GM23248 (cell line): ENCODE measurements around the gene LRP1. TPM values are rescaled to one million over a fixed set of nuclear protein-coding genes. Genes with fewer than 3 reads are reported as not detected.

Source experiments
- DNase-seq: peaks from one replicate; pipeline ENCODE4 v3.0.0-alpha.2; 2015
- H2AFZ ChIP-seq: fragments of 200-600 bp; sonication (generic); 2 replicates; pipeline ENCODE4 v1.6.1; 2016; ENCODE audit warnings: antibody characterized with exemption
- H3F3A ChIP-seq: fragments of 200-600 bp; sonication (generic); 2 replicates; pipeline ENCODE4 v1.6.1; 2016; ENCODE audit warnings: mild to moderate bottlenecking, antibody characterized with exemption, mixed run types; ENCODE audit not compliant: insufficient read depth
- H3K27ac ChIP-seq: fragments of 200-600 bp; sonication (generic); 2 replicates; pipeline ENCODE4 v1.5.1; 2016; ENCODE audit warnings: mild to moderate bottlenecking
- H3K27me3 ChIP-seq: fragments of 200-600 bp; sonication (generic); replicated peaks from 2 replicates; pipeline ENCODE4 v1.6.1; 2016; ENCODE audit warnings: mild to moderate bottlenecking; ENCODE audit not compliant: insufficient read depth
- H3K36me3 ChIP-seq: fragments of 200-600 bp; sonication (generic); 2 replicates; pipeline ENCODE4 v1.6.1; 2016; ENCODE audit warnings: low read depth, mild to moderate bottlenecking
- H3K4me1 ChIP-seq: fragments of 200-600 bp; sonication (generic); 2 replicates; pipeline ENCODE4 v1.6.1; 2016; ENCODE audit warnings: mild to moderate bottlenecking; ENCODE audit not compliant: insufficient read depth
- H3K4me2 ChIP-seq: fragments of 200-600 bp; sonication (generic); one replicate; pipeline ENCODE4 v1.6.1; 2016; ENCODE audit warnings: mild to moderate bottlenecking; ENCODE audit not compliant: unreplicated experiment
- H3K4me3 ChIP-seq: fragments of 200-600 bp; sonication (generic); 2 replicates; pipeline ENCODE4 v1.5.1; 2016; ENCODE audit warnings: mild to moderate bottlenecking
- H3K79me2 ChIP-seq: fragments of 200-600 bp; sonication (generic); 2 replicates; pipeline ENCODE4 v1.6.1; 2016; ENCODE audit warnings: mild to moderate bottlenecking; ENCODE audit not compliant: insufficient read depth
- H3K9ac ChIP-seq: fragments of 200-600 bp; sonication (generic); 2 replicates; pipeline ENCODE4 v1.6.1; 2016; ENCODE audit warnings: mild to moderate bottlenecking
- H3K9me2 ChIP-seq: fragments of 200-600 bp; sonication (generic); 2 replicates; pipeline ENCODE4 v1.6.1; 2016; ENCODE audit warnings: mixed run types, mild to moderate bottlenecking, moderate library complexity; ENCODE audit not compliant: insufficient read depth
- H3K9me3 ChIP-seq: fragments of 200-600 bp; sonication (generic); one replicate; pipeline ENCODE4 v1.6.1; 2017; ENCODE audit warnings: low read depth
- H4K20me1 ChIP-seq: fragments of 200-600 bp; sonication (generic); 2 replicates; pipeline ENCODE4 v1.6.0; 2016; ENCODE audit not compliant: insufficient read depth
- EZH2 ChIP-seq: fragments of 200-600 bp; sonication (generic); IDR thresholded peaks from 2 replicates; pipeline ENCODE4 v1.6.1; 2018; ENCODE audit warnings: antibody characterized with exemption, mild to moderate bottlenecking; ENCODE audit not compliant: insufficient read depth, poor library complexity, severe bottlenecking
- EZH2phosphoT487 ChIP-seq: fragments of 200-600 bp; sonication (generic); IDR thresholded peaks from 2 replicates; pipeline ENCODE4 v1.6.1; 2018; ENCODE audit warnings: antibody characterized with exemption, moderate library complexity, mild to moderate bottlenecking, low read depth; ENCODE audit not compliant: insufficient read depth
- WGBS, 2 experiments: methylation state at CpG; one replicate each; pipeline ENCODE4 v1.1.6; 2015 to 2017; ENCODE audit warnings: low lambda C conversion rate in 2 of 2, low coverage in 1 of 2; ENCODE audit errors: missing lambda C conversion rate in 2 of 2; 5-methylcytosine and 5-hydroxymethylcytosine counted together
- in situ Hi-C: fragments of 300-500 bp; cut with MboI; formaldehyde crosslinking; loops from 2 replicates; pipeline ENCODE4 v1.15.0; 2020
- polyA plus RNA-seq: library from polyadenylated mRNA; unstranded; fragments of >200 nt; fragmentation: Nextera tagmentation; extraction: Ambion mirVana; gene quantifications from 2 replicates; pipeline ENCODE4 v1.2.1, GENCODE V29; 2016
- total RNA-seq: library from RNA; depleted of rRNA; stranded (reverse); fragments of >200 nt; shearing (Covaris generic); gene quantifications from 2 replicates; pipeline ENCODE4 v1.2.3, GENCODE V29; 2014

LRP1 gene
- total and polyA plus RNA-seq, 2 experiments from 2014 or later = 166 to 257 TPM

DNA sequence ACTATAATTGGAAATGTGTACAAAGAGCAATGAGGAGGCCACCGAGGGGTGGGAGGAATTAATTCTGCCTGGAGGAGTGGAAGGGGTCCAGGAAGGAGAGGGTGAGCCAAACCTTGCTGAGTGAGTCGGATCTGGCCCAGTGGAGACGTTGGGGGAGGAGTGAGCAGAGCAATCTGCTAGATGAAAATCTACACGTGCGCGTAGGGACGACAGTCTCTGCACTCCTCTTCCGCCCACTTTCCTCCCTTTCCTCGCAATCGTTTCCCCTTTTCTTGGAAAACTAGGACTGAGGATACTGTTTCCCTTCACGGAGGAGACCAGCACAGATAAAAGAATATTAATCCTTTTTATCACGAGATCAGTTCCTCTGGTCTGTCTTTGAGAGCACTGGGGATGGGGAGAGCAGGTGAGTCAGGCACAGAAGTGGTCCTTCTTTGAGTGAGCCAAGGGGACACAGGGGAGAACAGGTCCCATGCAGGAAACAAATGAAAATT, 42.2 kb upstream of the LRP1 start:
- H3K27me3 ChIP-seq = no peaks in the 10 kb centered on the region
- H3K9me3 ChIP-seq = no peaks in the 10 kb centered on the region
- no peaks in the 10 kb centered on the region for H4K20me1 ChIP-seq
- no peaks in the 10 kb centered on the region; the same call in 1 of the 2 replicates for H3K36me3 ChIP-seq
- peak overlapping the region; percentile 99 for H3K27ac ChIP-seq
- H3K79me2 ChIP-seq = peaks cover 19% of the 10 kb centered on the region
- peaks cover 29% of the 10 kb centered on the region for H3F3A ChIP-seq
- peak; percentile 81 for DNase-seq
- peak overlapping the region; percentile 80 for H3K4me3 ChIP-seq
- 1 to 9% methylated on average over 12 of the region's 12 CpGs for WGBS, 2 experiments
- peak overlapping the region; percentile 85 for H3K4me2 ChIP-seq
- in situ Hi-C loops = no loop called here
- TF ChIP-seq EZH2phosphoT487 = no peak
- no peak for TF ChIP-seq EZH2
- peaks cover 11% of the 10 kb centered on the region for H3K4me1 ChIP-seq
- peak overlapping the region; percentile 68 for H2AFZ ChIP-seq
- H3K9ac ChIP-seq = peak overlapping the region; percentile 91
- no peaks in the 10 kb centered on the region for H3K9me2 ChIP-seq

DNA sequence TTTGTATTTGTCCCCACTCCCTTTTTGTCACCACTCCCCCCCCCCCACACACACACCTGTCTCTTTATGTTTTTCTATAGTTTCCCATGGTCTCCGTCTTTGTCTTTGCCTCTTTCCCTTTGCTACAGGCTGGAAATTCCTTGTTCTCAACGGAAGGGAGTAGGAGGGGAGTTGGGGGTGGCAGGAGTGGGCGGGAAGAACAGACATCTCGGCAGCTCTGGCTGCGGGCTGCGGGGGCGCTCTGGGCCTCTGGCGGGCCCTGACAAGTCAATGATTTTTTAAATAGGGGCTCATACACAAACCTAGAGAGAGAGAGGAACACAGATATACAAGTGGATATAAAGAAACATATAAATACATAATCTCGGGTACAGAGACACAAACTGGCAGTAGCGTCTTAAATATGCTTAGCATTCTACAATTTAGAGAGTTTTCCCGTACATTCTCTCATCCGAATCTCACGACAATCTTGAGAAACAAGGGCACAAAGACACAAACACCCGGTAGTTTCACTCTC, 41.7 kb upstream of the LRP1 start:
- no peaks in the 10 kb centered on the region for H3K27me3 ChIP-seq
- no peaks in the 10 kb centered on the region for H3K9me2 ChIP-seq
- H3K4me1 ChIP-seq = peaks cover 11% of the 10 kb centered on the region
- H4K20me1 ChIP-seq = no peaks in the 10 kb centered on the region
- H3F3A ChIP-seq = peaks cover 29% of the 10 kb centered on the region
- H3K9me3 ChIP-seq = no peaks in the 10 kb centered on the region
- in situ Hi-C loops = no loop called here
- peak overlapping the region; percentile 68 for H2AFZ ChIP-seq
- H3K4me2 ChIP-seq = peak overlapping the region; percentile 85
- peaks cover 24% of the 10 kb centered on the region for H3K79me2 ChIP-seq
- peaks cover 4% of the 10 kb centered on the region; the same call in 1 of the 2 replicates for H3K36me3 ChIP-seq
- TF ChIP-seq EZH2 = no peak
- TF ChIP-seq EZH2phosphoT487 = no peak
- peak overlapping the region; percentile 99 for H3K27ac ChIP-seq
- DNase-seq = peak; percentile 78
- peak overlapping the region; percentile 91 for H3K9ac ChIP-seq
- peak overlapping the region; percentile 80 for H3K4me3 ChIP-seq
- 0 to 1% methylated on average over 14 of the region's 14 CpGs for WGBS, 2 experiments

DNA sequence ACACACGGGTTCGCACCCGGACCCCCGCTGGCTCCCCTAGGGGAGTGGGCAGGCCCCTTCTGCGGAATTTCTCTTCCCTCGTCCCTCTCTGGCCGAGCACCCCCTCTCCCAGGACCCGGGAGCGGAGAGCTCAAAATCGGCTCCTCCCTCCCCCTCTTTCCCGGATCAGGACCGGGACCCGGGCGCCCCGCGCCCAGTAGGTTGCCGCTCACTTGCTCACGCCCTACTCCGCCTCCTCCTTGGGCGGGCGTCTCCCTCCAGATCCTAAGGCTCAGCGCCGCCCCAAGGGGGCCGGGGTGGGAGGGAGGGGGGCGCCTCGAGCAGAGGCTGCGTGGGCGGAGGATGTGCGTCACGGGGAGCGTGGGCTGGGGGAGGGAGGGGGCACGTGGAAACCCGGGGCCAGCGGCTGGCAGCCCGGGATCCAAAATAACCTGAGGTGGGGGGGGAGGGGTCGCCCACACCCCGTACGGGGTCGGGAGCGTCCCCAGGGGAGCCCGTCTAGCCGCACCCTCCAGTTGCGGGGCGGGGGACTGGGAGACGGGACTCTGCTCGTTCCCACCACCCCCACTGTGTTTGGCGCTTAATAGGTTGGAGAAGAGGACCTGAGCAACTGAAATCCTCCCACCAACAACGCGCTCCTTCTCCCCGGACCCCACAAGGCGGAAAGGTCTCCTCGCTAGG, 41.1 kb upstream of the LRP1 start:
- peaks cover 15% of the 10 kb centered on the region for H3K4me1 ChIP-seq
- H2AFZ ChIP-seq = peak overlapping the region; percentile 68
- no peak for TF ChIP-seq EZH2
- no peak for TF ChIP-seq EZH2phosphoT487
- in situ Hi-C loops = no loop called here
- H3K9me2 ChIP-seq = no peaks in the 10 kb centered on the region
- H3K9me3 ChIP-seq = no peaks in the 10 kb centered on the region
- H3K27ac ChIP-seq = peak overlapping the region; percentile 99
- H3K36me3 ChIP-seq = peaks cover 10% of the 10 kb centered on the region; the same call in 1 of the 2 replicates
- peaks cover 29% of the 10 kb centered on the region for H3F3A ChIP-seq
- H3K9ac ChIP-seq = peak overlapping the region; percentile 91
- H3K4me3 ChIP-seq = peak overlapping the region; percentile 80
- WGBS, 2 experiments = 1 to 2% methylated on average over 24 to 48 of the region's 52 CpGs
- peaks cover 30% of the 10 kb centered on the region for H3K79me2 ChIP-seq
- peak overlapping the region; percentile 85 for H3K4me2 ChIP-seq
- no peaks in the 10 kb centered on the region for H4K20me1 ChIP-seq
- no peaks in the 10 kb centered on the region for H3K27me3 ChIP-seq
- DNase-seq = peak; percentile 97

DNA sequence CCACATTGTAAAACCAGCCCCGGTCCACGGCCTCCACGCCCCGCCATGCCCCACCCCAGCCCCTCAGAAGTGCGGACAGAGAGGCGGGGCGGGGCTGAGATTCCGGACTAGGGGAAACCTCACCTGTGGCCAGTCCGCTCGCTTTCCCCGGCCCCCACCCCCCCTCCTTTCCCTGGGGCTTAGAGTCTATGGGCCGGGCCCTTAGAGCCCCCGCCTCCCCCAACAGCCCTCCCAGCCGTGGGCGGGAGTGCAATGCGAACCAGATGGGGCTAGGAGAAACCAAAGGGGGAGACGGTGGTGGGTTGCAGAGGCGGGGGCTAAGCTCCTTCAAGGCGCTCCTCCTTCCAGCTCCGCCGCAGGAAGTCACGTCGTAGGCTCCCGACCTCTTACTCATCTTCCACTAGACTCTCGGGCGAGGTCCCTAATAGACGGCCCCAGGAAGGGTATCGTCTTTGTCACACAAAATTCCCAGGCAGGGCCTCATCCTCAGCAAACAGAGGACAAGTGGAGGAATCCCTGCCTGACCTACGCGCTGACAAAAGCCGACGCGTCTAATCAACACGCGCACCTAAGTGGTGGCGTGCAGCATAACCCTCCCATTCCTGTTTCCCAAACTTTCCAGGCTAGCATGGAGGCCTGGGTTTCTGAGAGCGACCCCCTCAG, 40.5 kb upstream of the LRP1 start:
- Histone ChIP-seq H3K27ac (peak overlapping the region; percentile 99), H3F3A (peaks cover 33% of the 10 kb centered on the region), H3K4me3 (peak overlapping the region; percentile 80), H2AFZ (no peak overlapping the region), H3K9me3 (no peaks in the 10 kb centered on the region), H3K4me1 (peaks cover 21% of the 10 kb centered on the region), H3K9ac (peak overlapping the region; percentile 91), H4K20me1 (no peaks in the 10 kb centered on the region), H3K4me2 (peak overlapping the region; percentile 81), H3K36me3 (peaks cover 17% of the 10 kb centered on the region), H3K9me2 (no peaks in the 10 kb centered on the region), H3K79me2 (peaks cover 37% of the 10 kb centered on the region), H3K27me3 (no peaks in the 10 kb centered on the region)
- TF ChIP-seq EZH2phosphoT487 (no peak), EZH2 (no peak)
- DNase-seq = peak; percentile 95
- in situ Hi-C loops = no loop called here
- WGBS, 2 experiments = 0 to 1% methylated on average over 22 to 37 of the region's 37 CpGs
